Adipose tissue (tissue), 3 donors: ENCODE data around the gene GABPB2. TPM values are rescaled to one million over a fixed set of nuclear protein-coding genes. Genes with fewer than 3 reads are reported as not detected.

Experiments used
- H3K27ac ChIP-seq: one replicate; pipeline ENCODE4 v1.5.1; 2013; ENCODE audit warnings: low read depth, low read length
- WGBS, 3 donors: extraction: QIAGEN DNeasy Blood & Tissue Kit; methylation state at CpG; one replicate each; pipeline ENCODE4 v1.1.7; 2013; 5-methylcytosine and 5-hydroxymethylcytosine counted together
- polyA plus RNA-seq, 3 donors: library from polyadenylated mRNA; stranded (reverse); fragments of 200-250 nt; gene quantifications; one replicate each; pipeline ENCODE4 v1.2.3, GENCODE V29; 2013
- donor health status: healthy with polysubstance abuse.
- donor health status: Bipolar disorder and iron deficiency.
- donor health status: healthy.

The GABPB2 gene
- polyA plus RNA-seq, 3 donors = 3.0 to 12.4 (median 8.3) TPM

- 56 to 87% (median 84%) methylated on average over 5 of the region's 5 CpGs for WGBS, 3 donors
- H3K27ac ChIP-seq = no peak overlapping the region
Measured at GRCh38 chr1:151124763-151125403, 54.3 kb downstream of the GABPB2 start.

GRCh38 chr1:151128800-151129199 is 58.2 kb downstream of the GABPB2 start:
- WGBS, 3 donors = 78 to 85% (median 80%) methylated on average over 6 of the region's 6 CpGs
- H3K27ac ChIP-seq = no peak overlapping the region

- H3K27ac ChIP-seq = no peak overlapping the region
- 8 to 36% (median 17%) methylated on average over 43 to 45 of the region's 45 CpGs for WGBS, 3 donors
Measured at GRCh38 chr1:151130987-151131586, 60.5 kb downstream of the GABPB2 start.

GRCh38 chr1:151131701-151132334 is 61.3 kb downstream of the GABPB2 start:
- WGBS, 3 donors = 33 to 47% (median 38%) methylated on average over 39 of the region's 39 CpGs
- no peak overlapping the region for H3K27ac ChIP-seq

- WGBS, 3 donors = 44 to 62% (median 55%) methylated on average over 49 to 74 of the region's 74 CpGs
Measured at GRCh38 chr1:151132335-151133017, 61.9 kb downstream of the GABPB2 start.

GRCh38 chr1:151133018-151133806 is 62.7 kb downstream of the GABPB2 start:
- 48 to 71% (median 66%) methylated on average over 49 to 64 of the region's 65 CpGs for WGBS, 3 donors
- H3K27ac ChIP-seq = no peak overlapping the region

More at GRCh38 chr1:151132335-151133017, 61.9 kb downstream of the GABPB2 start:
- H3K27ac ChIP-seq = no peak overlapping the region

GRCh38 chr1:151134396-151134795 is 63.8 kb downstream of the GABPB2 start:
- H3K27ac ChIP-seq = no peak overlapping the region
- 89 to 90% (median 90%) methylated on average over 3 of the region's 3 CpGs for WGBS, 3 donors

- WGBS, 3 donors = 92 to 95% (median 94%) methylated on average over 7 of the region's 7 CpGs
- H3K27ac ChIP-seq = no peak overlapping the region
Measured at GRCh38 chr1:151134991-151135390, 64.4 kb downstream of the GABPB2 start.

GRCh38 chr1:151135433-151136385 is 65.1 kb downstream of the GABPB2 start:
- no peak overlapping the region for H3K27ac ChIP-seq
- WGBS, 3 donors = 88 to 91% (median 91%) methylated on average over 12 of the region's 12 CpGs

- 92% methylated on average over 7 of the region's 7 CpGs for WGBS, 3 donors
Measured at GRCh38 chr1:151137789-151138188, 67.2 kb downstream of the GABPB2 start.

GRCh38 chr1:151142411-151143056 is 72.0 kb downstream of the GABPB2 start:
- no peak overlapping the region for H3K27ac ChIP-seq
- 70 to 96% (median 78%) methylated on average over 4 to 5 of the region's 5 CpGs for WGBS, 3 donors

More at GRCh38 chr1:151137789-151138188, 67.2 kb downstream of the GABPB2 start:
- no peak overlapping the region for H3K27ac ChIP-seq

GRCh38 chr1:151143057-151143435 is 72.5 kb downstream of the GABPB2 start:
- H3K27ac ChIP-seq = no peak overlapping the region
- 61 to 80% (median 78%) methylated on average over 7 of the region's 7 CpGs for WGBS, 3 donors

- 56 to 84% (median 58%) methylated on average over 4 to 5 of the region's 5 CpGs for WGBS, 3 donors
- H3K27ac ChIP-seq = no peak overlapping the region
Measured at GRCh38 chr1:151143986-151144385, 73.4 kb downstream of the GABPB2 start.

GRCh38 chr1:151144474-151145303 is 74.1 kb downstream of the GABPB2 start:
- no peak overlapping the region for H3K27ac ChIP-seq
- 46 to 67% (median 54%) methylated on average over 7 of the region's 7 CpGs for WGBS, 3 donors

- WGBS, 3 donors = 16 to 28% (median 16%) methylated on average over 36 to 43 of the region's 43 CpGs
- H3K27ac ChIP-seq = no peak overlapping the region
Measured at GRCh38 chr1:151145304-151146071, 74.9 kb downstream of the GABPB2 start.
